Left colon (tissue), 2 donors: ENCODE data around the gene PSMC3. TPM values are rescaled to one million over a fixed set of nuclear protein-coding genes. Genes with fewer than 3 reads are reported as not detected.

Experiments
- microRNA-seq, 2 donors: library from miRNA; unstranded; fragments of <30 nt; microRNA quantifications; one replicate each; pipeline versions ENCODE4 v1.1.0 to v1.2.0, GENCODE V29; 2020
- total RNA-seq, 2 donors: library from RNA; stranded (reverse); fragmentation: NEBNext Ultra II Directional; extraction: Animal tissue kit (Norgen Biotek cat#: 25700); gene quantifications; one replicate each; pipeline ENCODE4 v1.2.1, GENCODE V29; 2021
- donor health status: DM: no; HTN: no; CAD: no.
- donor health status: DM: yes; HTN: yes; CAD: no.

The PSMC3 gene
- total RNA-seq, 2 donors from 2014 or later, result 74.8 to 82.5 TPM

Small RNAs within 50 kb of the gene (microRNA-seq; reads per million reads assigned to microRNA genes)
- gene MIR4487, result 0 reads per million in 2 donors

Other genes with a start within 250 kb of the PSMC3 start
- gene ARFGAP2, start 249.6 kb downstream of the PSMC3 start, total RNA-seq, result 10 to 100 TPM; 81.5 to 85.4 TPM
- 1 to 10 TPM; 2.2 to 7.1 TPM for gene PACSIN3, start 240.0 kb downstream of the PSMC3 start, total RNA-seq
- gene DDB2, start 211.5 kb downstream of the PSMC3 start, total RNA-seq, result 10 to 100 TPM; 24.7 to 37.7 TPM
- 10 to 100 TPM; 47.8 to 53.5 TPM for gene ACP2, start 177.6 kb downstream of the PSMC3 start, total RNA-seq
- gene NR1H3, start 168.4 kb downstream of the PSMC3 start, total RNA-seq, result 10 to 100 TPM; 52.1 to 58.2 TPM
- 10 to 100 TPM; 50.8 to 61.6 TPM for gene MADD, start 156.3 kb downstream of the PSMC3 start, total RNA-seq
- gene MYBPC3, start 73.7 kb downstream of the PSMC3 start, total RNA-seq, result not detected
- 10 to 100 TPM in 1 of 2 donors, 1 to 10 TPM in 1; 5.0 to 15.8 TPM for gene SPI1, start 47.9 kb downstream of the PSMC3 start, total RNA-seq
- 10 to 100 TPM; 17.9 to 20.2 TPM for gene SLC39A13, start 17.8 kb downstream of the PSMC3 start, total RNA-seq
- under 1 TPM; 0.61 to 0.70 TPM for gene RAPSN, start 22.7 kb upstream of the PSMC3 start, total RNA-seq
- 10 to 100 TPM; 70.6 to 93.1 TPM for gene CELF1, start 126.7 kb upstream of the PSMC3 start, total RNA-seq
- 10 to 100 TPM; 28.9 to 29.5 TPM for gene PTPMT1, start 139.2 kb upstream of the PSMC3 start, total RNA-seq
- gene KBTBD4, start 152.5 kb upstream of the PSMC3 start, total RNA-seq, result 10 to 100 TPM; 11.7 to 14.9 TPM
- 100 to 1,000 TPM; 180 to 246 TPM for gene NDUFS3, start 152.6 kb upstream of the PSMC3 start, total RNA-seq
- under 1 TPM in 1 of 2 donors, not detected in 1; 0.42 TPM for gene FAM180B, start 160.2 kb upstream of the PSMC3 start, total RNA-seq
- gene C1QTNF4, start 168.0 kb upstream of the PSMC3 start, total RNA-seq, result under 1 TPM; 0.34 to 0.53 TPM
- 100 to 1,000 TPM; 131 to 155 TPM for gene MTCH2, start 216.1 kb upstream of the PSMC3 start, total RNA-seq